Gastroesophageal sphincter (tissue), 3 donors: ENCODE measurements around the gene PET100.

Experiments
- CTCF ChIP-seq, 4 experiments: fragments of 200-600 bp in 2 of 4; fragments of 450-650 bp in 2 of 4; sonication (generic) in 1 of 4; IDR thresholded peaks; one replicate each; pipeline ENCODE4 v1.5.1; 2017 to 2019; ENCODE audit warnings: antibody characterized with exemption in 4 of 4, mild to moderate bottlenecking in 2 of 4, moderate library complexity in 2 of 4
- EP300 ChIP-seq: sonication (generic); formaldehyde crosslinking; IDR thresholded peaks from one replicate; pipeline ENCODE4 v1.6.1; 2017; ENCODE audit warnings: antibody characterized with exemption, mild to moderate bottlenecking
- POLR2A ChIP-seq, 2 donors: fragments of 450-650 bp; IDR thresholded peaks; one replicate each; pipeline ENCODE4 v1.6.1; 2017; ENCODE audit warnings: antibody characterized with exemption in 2 of 2, mild to moderate bottlenecking in 2 of 2, moderate library complexity in 1 of 2
- POLR2AphosphoS5 ChIP-seq: sonication (generic); formaldehyde crosslinking; IDR thresholded peaks from one replicate; pipeline ENCODE4 v1.6.1; 2017; ENCODE audit warnings: antibody characterized with exemption

GRCh38 chr19:7676854-7677253, 47.3 kb downstream of the PET100 start, which contains the start of gene MCEMP1:
- TF ChIP-seq POLR2A (IDR thresholded peaks at IDR 0.05) = no peak
- no peak for TF ChIP-seq CTCF (IDR thresholded peaks at IDR 0.05)
- TF ChIP-seq POLR2AphosphoS5 = no peak
- TF ChIP-seq EP300 = no peak
